Spleen (tissue), 11 donors: ENCODE measurements around the gene IQSEC3. TPM values are rescaled to one million over a fixed set of nuclear protein-coding genes. Genes with fewer than 3 reads are reported as not detected.

Experiments
- DNase-seq: peaks from one replicate; pipeline ENCODE4 v3.0.0-alpha.2; 2020
- H3K27ac ChIP-seq, 8 donors: fragments of 200-600 bp; sonication (generic) in 7 of 8; 1 replicate in 4 of 8; 2 replicates in 4 of 8; pipeline versions ENCODE4 v1.5.0 to v1.8.0; 2016 to 2021; ENCODE audit warnings: inconsistent platforms in 4 of 8, mild to moderate bottlenecking in 4 of 8, moderate library complexity in 1 of 8
- H3K27me3 ChIP-seq, 7 donors: fragments of 200-600 bp; sonication (generic) in 6 of 7; replicated peaks in 1 of 7; 1 replicate in 4 of 7; 2 replicates in 3 of 7; pipeline versions ENCODE4 v1.5.0 to v1.8.0; 2016 to 2021; ENCODE audit warnings: inconsistent platforms in 3 of 7, mild to moderate bottlenecking in 1 of 7
- H3K36me3 ChIP-seq, 6 donors: fragments of 200-600 bp; sonication (generic) in 5 of 6; 1 replicate in 4 of 6; 2 replicates in 2 of 6; pipeline versions ENCODE4 v1.5.0 to v1.8.0; 2016 to 2021; ENCODE audit warnings: inconsistent platforms in 2 of 6
- H3K4me1 ChIP-seq, 6 donors: fragments of 200-600 bp; sonication (generic) in 5 of 6; 1 replicate in 3 of 6; 2 replicates in 3 of 6; pipeline versions ENCODE4 v1.5.0 to v1.8.0; 2016 to 2021; ENCODE audit warnings: inconsistent platforms in 3 of 6
- H3K4me3 ChIP-seq, 8 donors: fragments of 200-600 bp; sonication (generic) in 7 of 8; 1 replicate in 4 of 8; 2 replicates in 4 of 8; pipeline versions ENCODE4 v1.5.0 to v1.8.0; 2016 to 2021; ENCODE audit warnings: inconsistent platforms in 4 of 8, mild to moderate bottlenecking in 4 of 8, moderate library complexity in 2 of 8
- H3K9me3 ChIP-seq, 8 donors: fragments of 200-600 bp; sonication (generic) in 7 of 8; 1 replicate in 4 of 8; 2 replicates in 4 of 8; pipeline versions ENCODE4 v1.5.0 to v1.8.0; 2016 to 2021; ENCODE audit warnings: inconsistent platforms in 4 of 8
- CTCF ChIP-seq, 11 experiments: fragments of 200-600 bp in 7 of 11; fragments of 450-650 bp in 4 of 11; sonication (generic) in 4 of 11; IDR thresholded peaks in 8 of 11; conservative IDR thresholded peaks in 3 of 11; 1 replicate in 7 of 11; 2 replicates in 4 of 11; pipeline versions ENCODE4 v1.4.0 to v1.8.0; 2016 to 2021; ENCODE audit warnings: antibody characterized with exemption in 11 of 11, inconsistent platforms in 4 of 11, mild to moderate bottlenecking in 1 of 11
- POLR2A ChIP-seq, 3 donors: fragments of 450-650 bp; IDR thresholded peaks; one replicate each; pipeline ENCODE4 v1.5.1; 2017; ENCODE audit warnings: antibody characterized with exemption in 3 of 3, mild to moderate bottlenecking in 1 of 3
- POLR2AphosphoS5 ChIP-seq, 3 donors: sonication (generic); formaldehyde crosslinking; IDR thresholded peaks; one replicate each; pipeline ENCODE4 v1.5.1; 2017; ENCODE audit warnings: antibody characterized with exemption in 3 of 3
- WGBS, 5 donors: extraction: QIAGEN DNeasy Blood & Tissue Kit in 3 of 5; methylation state at CpG; one replicate each; pipeline versions ENCODE4 v1.1.5 to v1.1.7; 2013 to 2018; 5-methylcytosine and 5-hydroxymethylcytosine counted together
- intact Hi-C: fragments of 100-400 bp; cut with DNase I; formaldehyde crosslinking; loops from one replicate; pipeline ENCODE4 v1.15.0; 2023; ENCODE audit warnings: low total_unique reads
- polyA plus RNA-seq, 3 donors: library from polyadenylated mRNA; stranded (reverse); fragments of 200-250 nt; gene quantifications; one replicate each; pipeline ENCODE4 v1.2.1, GENCODE V29; 2013
- total RNA-seq, 7 donors: library from RNA; depleted of rRNA in 3 of 7; stranded (reverse); fragments of >200 nt in 3 of 7; fragmentation: NEBNext Ultra II Directional in 4 of 7; extraction: Animal tissue kit (Norgen Biotek cat#: 25700) in 4 of 7; gene quantifications; one replicate each; pipeline versions ENCODE4 v1.1.0 to v1.2.1, GENCODE V29; 2016 to 2021
- donor health status: healthy with polysubstance abuse.
- donor health status: DM: no; HTN: no; CAD: no; lungs with moderate emphysema.
- donor health status: DM: no; HTN: no; CAD: no.
- donor health status: Bipolar disorder and iron deficiency.
- donor health status: healthy.
- donor health status: DM: no; HTN: no; CAD: no.
- donor health status: DM: yes; HTN: yes; CAD: no.

Gene IQSEC3
- total and polyA plus RNA-seq, 10 donors = 0.20 to 1.6 (median 0.52) TPM; not detected in 1

GRCh38 chr12:211142-211465 is 144.5 kb downstream of the IQSEC3 start:
- no peak for TF ChIP-seq POLR2A (IDR thresholded peaks at IDR 0.05)
- no peak for TF ChIP-seq CTCF (IDR thresholded peaks at IDR 0.05 in 8 of 11, conservative IDR thresholded peaks at IDR 0.05 in 3 of 11)
- no peak for TF ChIP-seq POLR2AphosphoS5 (IDR thresholded peaks at IDR 0.05)
- Histone ChIP-seq H3K4me3 (no peak overlapping the region), H3K36me3 (no peaks in the 10 kb centered on the region), H3K27me3 (peaks cover 0 to 84% (median 20%) of the 10 kb centered on the region in 7 donors), H3K27ac (no peak overlapping the region), H3K4me1 (peaks cover 0 to 39% (median 10%) of the 10 kb centered on the region in 6 donors), H3K9me3 (no peaks in the 10 kb centered on the region)
- intact Hi-C loops = no loop called here
- WGBS, 5 donors = 75 to 94% (median 85%) methylated on average over 3 of the region's 3 CpGs
- DNase-seq = peak; percentile 4

GRCh38 chr12:211639-212414 is 145.3 kb downstream of the IQSEC3 start:
- Histone ChIP-seq H3K4me1 (peaks cover 0 to 39% (median 10%) of the 10 kb centered on the region in 6 donors), H3K27me3 (peaks cover 0 to 77% (median 16%) of the 10 kb centered on the region in 7 donors), H3K27ac (peak overlapping the region in 3 of 8 donors; percentile 60 to 76 (median 76)), H3K36me3 (no peaks in the 10 kb centered on the region), H3K9me3 (no peaks in the 10 kb centered on the region), H3K4me3 (no peak overlapping the region)
- peak; percentile 69 for DNase-seq
- TF ChIP-seq CTCF (IDR thresholded peaks at IDR 0.05 in 8 of 11, conservative IDR thresholded peaks at IDR 0.05 in 3 of 11) = no peak
- TF ChIP-seq POLR2A (IDR thresholded peaks at IDR 0.05) = no peak
- TF ChIP-seq POLR2AphosphoS5 (IDR thresholded peaks at IDR 0.05) = no peak
- intact Hi-C loops = no loop called here
- 77 to 86% (median 83%) methylated on average over 16 of the region's 16 CpGs for WGBS, 5 donors

GRCh38 chr12:212415-212714 is 145.8 kb downstream of the IQSEC3 start:
- peak overlapping the region in 3 of 8 donors; percentile 3 to 37 (median 6) for H3K4me3 ChIP-seq
- intact Hi-C loops = no loop called here
- 27 to 55% (median 39%) methylated on average over 8 of the region's 8 CpGs for WGBS, 5 donors
- peaks cover 0 to 39% (median 10%) of the 10 kb centered on the region in 6 donors for H3K4me1 ChIP-seq
- peaks cover 0 to 72% (median 16%) of the 10 kb centered on the region in 7 donors for H3K27me3 ChIP-seq
- H3K9me3 ChIP-seq = no peaks in the 10 kb centered on the region
- no peaks in the 10 kb centered on the region for H3K36me3 ChIP-seq
- DNase-seq = no peak
- no peak for TF ChIP-seq POLR2AphosphoS5 (IDR thresholded peaks at IDR 0.05)
- no peak for TF ChIP-seq CTCF (IDR thresholded peaks at IDR 0.05 in 8 of 11, conservative IDR thresholded peaks at IDR 0.05 in 3 of 11)
- no peak for TF ChIP-seq POLR2A (IDR thresholded peaks at IDR 0.05)
- peak overlapping the region in 4 of 8 donors; percentile 47 to 76 (median 68) for H3K27ac ChIP-seq

GRCh38 chr12:212715-213526 is 146.4 kb downstream of the IQSEC3 start:
- Histone ChIP-seq H3K36me3 (no peaks in the 10 kb centered on the region), H3K9me3 (no peaks in the 10 kb centered on the region), H3K27ac (peak overlapping the region in 4 of 8 donors; percentile 47 to 76 (median 68)), H3K27me3 (peaks cover 0 to 68% (median 16%) of the 10 kb centered on the region in 7 donors), H3K4me1 (peaks cover 0 to 39% (median 10%) of the 10 kb centered on the region in 6 donors), H3K4me3 (peak overlapping the region in 4 of 8 donors; percentile 1 to 37 (median 4))
- TF ChIP-seq POLR2AphosphoS5 (IDR thresholded peaks at IDR 0.05) (no peak), CTCF (IDR thresholded peaks at IDR 0.05 in 8 of 11, conservative IDR thresholded peaks at IDR 0.05 in 3 of 11) (no peak), POLR2A (IDR thresholded peaks at IDR 0.05) (no peak)
- intact Hi-C loops = no loop called here
- DNase-seq = peak; percentile 73
- WGBS, 5 donors = 45 to 56% (median 47%) methylated on average over 21 to 22 of the region's 22 CpGs
